NOMO-1 treated with DMSO at 0.1 percent for 48 hours (cell line): ENCODE results near the gene SYNJ1.

ENCODE experiments used
- DNase-seq: peaks from one replicate; lab custom pipeline; 2025; ENCODE audit not compliant: unreplicated experiment; lab: John Stamatoyannopoulos, UW

SYNJ1 gene

DNA sequence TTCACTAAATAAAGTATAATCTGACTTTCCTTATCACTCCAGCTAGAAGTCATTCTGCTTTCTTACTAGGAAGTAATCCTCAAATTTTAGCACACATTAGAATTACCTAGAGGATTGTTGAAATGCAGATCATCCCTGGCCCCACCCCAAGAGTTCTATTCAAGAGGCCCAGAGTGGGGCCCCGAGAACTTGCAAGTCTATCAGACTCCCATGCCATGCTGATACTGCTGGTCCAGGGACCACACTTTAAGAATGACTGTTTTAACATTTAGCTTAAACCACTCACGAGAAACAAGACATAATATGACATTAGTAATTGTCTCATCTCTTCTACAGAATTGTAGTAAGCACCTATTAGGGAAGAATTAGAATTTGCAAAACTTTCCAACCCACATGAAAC lies 7.7 kb upstream of the SYNJ1 start:
- no peak for DNase-seq

- DNase-seq = no peak
Measured at GRCh38 chr21:32733990-32734613, 6.3 kb upstream of the SYNJ1 start.

GRCh38 chr21:32733356-32733755 lies 5.5 kb upstream of the SYNJ1 start:
- no peak for DNase-seq

DNA sequence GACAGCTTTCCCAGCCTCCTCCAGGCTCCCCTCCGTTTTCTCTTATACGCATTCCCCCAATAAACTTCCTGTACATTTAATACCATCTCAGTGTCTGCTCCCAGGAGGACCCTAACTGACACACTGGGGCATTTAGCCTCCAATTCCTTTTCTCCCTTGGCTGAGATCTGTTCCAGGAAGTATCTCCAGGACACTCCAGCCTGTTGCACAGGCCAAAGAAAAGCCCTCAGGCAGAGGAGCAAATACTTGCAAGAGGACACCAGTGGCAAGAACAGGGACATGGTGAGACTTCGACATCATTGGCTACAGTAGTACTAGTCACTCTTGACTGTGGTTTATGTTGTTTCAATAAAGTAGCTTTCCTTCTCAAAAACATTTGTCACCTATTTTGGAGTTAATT lies 4.7 kb upstream of the SYNJ1 start:
- no peak for DNase-seq

- peak; percentile 49 for DNase-seq
Measured at GRCh38 chr21:32728848-32729247, 1.0 kb upstream of the SYNJ1 start.

DNA sequence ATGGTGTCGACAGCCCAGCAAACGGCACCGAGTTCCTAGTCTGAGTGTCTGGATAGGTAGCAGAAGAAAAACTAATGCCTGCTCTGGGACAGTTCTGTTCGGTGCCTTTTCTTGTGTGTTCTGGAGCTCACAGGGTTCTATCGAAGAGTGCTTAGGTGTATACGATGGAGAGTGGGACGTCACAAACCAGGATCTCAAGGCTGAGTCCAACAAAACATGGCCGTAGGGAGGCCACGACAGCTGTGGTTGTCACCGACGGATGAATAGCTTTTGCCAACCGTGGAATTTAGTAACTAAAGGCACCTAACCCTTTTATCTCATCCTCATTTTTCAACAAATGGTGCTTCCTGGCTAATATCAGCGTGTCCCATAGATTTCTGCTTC lies 635 bp upstream of the SYNJ1 start:
- peak; percentile 70 for DNase-seq

DNA sequence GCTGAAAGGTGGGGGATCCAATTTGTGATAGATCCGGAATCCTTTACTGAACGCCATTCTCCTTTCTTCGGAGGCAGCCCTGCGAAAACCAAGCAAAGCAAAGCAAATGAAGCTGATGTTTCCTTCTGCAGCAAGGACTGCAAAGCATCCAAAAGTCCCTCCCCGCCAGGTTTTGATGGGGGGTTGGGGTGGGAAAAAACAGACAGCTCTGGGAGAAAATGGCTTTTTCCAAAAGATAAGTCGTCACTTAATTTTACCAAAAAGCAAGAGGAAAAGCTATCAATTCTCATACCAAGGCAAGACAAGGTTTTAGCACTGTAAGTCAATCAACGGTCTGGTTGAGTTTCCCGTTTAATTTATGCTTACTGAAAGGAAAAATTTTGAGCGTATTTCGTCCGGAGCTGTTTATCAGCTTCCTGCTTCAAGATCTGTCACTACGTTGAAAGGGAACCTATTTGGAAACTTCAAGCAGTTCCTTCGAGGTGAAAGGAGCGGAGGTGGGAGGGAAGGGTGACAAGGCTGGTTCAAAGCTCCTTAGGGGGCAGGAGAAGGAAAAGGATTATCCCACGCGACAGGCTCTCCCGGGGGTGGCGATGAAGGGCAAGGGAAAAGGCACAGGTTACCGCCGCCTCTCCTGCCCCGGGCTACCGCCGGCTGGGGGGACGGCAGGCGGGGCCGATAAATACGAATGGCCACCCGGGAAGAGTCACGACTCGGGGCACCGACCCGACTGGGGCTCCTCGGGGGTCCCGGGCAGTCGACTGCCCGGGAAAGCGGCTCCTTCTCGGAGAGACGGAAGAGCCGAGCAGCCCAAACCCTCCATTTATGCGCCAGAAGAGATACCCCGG lies 750 bp downstream of the SYNJ1 start:
- peak; percentile 42 for DNase-seq

- DNase-seq = no peak
Measured at GRCh38 chr21:32719085-32719484, 8.7 kb downstream of the SYNJ1 start.

GRCh38 chr21:32717851-32718316 lies 9.9 kb downstream of the SYNJ1 start:
- peak; percentile 96 for DNase-seq

DNA sequence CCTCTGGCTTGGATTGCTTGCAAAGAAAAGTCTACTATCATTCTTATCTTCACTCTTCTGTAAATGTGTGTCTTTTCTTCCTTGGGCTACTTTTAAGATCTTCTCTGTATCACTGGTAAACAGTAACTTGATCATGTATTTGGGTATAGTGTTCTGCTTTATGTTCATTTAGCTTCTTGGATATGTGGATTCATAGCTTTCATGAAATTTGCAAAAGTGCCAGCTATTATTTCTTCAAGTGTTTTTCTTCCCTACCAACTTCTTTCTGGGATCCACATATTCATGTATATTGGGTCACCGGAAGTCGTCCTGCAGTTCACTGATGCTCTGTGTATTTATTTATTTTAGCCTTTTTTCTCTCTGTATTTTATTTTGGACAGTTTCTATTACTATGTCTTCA lies 11.3 kb downstream of the SYNJ1 start:
- DNase-seq = no peak

DNA sequence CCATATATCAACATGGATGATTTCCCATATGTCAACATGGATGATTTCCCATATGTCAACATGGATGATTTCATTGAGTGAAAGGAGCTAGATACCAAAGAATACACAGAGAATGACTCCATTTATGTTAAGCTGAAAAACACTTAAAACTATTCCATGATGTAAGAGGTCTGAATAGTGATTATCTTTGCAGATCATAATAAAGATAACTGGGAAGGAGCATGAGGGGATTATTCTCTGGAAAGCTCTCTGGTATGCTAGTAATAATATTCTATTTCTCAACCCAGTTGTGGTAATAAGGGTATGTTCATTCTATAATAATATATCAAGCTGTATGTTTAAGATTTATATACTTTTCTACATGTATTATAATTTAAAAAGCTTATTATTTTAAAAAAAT lies 14.1 kb downstream of the SYNJ1 start:
- DNase-seq = no peak

DNA sequence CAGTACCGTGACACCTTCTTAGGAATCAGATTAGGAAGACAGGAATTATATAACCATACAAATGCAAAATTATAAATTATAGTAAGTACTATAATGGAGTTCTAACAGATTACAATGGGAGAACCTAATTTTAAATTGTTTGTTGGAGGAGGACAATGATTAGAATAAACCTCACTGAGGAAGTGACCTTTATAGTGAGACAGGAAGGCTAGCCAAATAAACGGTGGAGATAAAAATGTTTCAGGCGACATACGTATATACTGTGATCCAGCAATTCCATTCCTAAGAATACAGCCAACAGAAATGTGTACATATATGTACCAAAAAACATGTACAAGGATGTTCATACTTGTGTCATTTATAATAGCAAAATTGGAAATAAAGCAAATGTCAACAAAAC lies 15.2 kb downstream of the SYNJ1 start:
- no peak for DNase-seq

DNA sequence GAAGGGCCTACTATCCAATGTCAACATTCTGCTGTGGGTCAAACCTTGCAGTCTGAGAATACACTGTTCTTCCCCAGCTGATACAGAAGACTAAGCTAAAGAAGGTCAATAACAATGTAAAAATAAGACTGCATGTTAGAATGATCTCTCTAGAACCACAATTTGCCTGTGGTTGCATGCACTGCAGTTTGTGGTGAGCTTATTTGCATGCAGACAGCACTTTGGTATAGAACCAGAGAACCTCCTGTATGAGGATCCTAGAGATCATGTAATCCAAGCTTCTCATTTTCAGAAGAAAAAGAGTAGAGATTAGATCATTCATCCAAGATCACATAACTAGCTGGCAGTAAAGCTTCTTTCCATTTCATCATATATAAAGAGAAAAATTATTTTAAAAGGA lies 15.8 kb downstream of the SYNJ1 start:
- DNase-seq = no peak

DNA sequence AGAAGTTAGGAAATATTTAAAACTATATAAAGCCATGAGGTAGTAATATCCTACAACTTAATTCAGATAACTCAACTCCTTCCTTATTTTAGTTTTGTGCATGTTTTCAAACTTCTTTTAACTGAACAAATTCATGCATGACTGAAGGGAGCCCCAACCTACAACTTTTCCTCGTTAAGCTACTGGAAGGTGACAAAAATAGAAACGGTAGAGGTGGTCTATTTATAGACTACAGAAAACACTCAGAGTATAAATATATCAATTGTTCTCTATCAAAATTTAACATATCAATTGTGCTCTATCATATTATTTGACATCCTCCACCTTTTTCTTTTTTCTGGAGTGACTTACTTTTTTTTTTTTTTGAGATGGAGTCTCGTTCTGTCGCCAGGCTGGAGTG lies 16.8 kb downstream of the SYNJ1 start:
- no peak for DNase-seq

- DNase-seq = no peak
Measured at GRCh38 chr21:32710069-32710784, 17.6 kb downstream of the SYNJ1 start.

- no peak for DNase-seq
Measured at GRCh38 chr21:32708069-32708468, 19.7 kb downstream of the SYNJ1 start.

- no peak for DNase-seq
Measured at GRCh38 chr21:32705901-32706300, 21.9 kb downstream of the SYNJ1 start.

DNA sequence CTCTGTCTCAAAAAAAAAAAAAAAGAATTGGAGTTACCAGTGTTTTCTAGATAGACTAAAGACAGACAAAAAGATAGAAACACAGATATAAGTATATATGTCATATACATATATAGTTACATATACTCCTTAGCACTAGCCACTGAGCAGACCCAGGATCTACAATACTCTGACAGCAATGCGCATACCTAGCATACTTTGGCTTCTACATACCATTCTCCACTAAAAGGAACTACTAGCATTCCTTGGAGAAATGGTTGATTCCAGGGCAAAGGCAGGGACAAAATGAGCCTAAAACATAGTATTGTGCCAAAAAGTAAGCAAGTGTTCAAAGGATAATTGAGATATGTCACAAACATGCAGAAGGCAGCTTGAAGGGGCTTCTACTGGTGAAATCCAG lies 22.7 kb downstream of the SYNJ1 start:
- no peak for DNase-seq

DNA sequence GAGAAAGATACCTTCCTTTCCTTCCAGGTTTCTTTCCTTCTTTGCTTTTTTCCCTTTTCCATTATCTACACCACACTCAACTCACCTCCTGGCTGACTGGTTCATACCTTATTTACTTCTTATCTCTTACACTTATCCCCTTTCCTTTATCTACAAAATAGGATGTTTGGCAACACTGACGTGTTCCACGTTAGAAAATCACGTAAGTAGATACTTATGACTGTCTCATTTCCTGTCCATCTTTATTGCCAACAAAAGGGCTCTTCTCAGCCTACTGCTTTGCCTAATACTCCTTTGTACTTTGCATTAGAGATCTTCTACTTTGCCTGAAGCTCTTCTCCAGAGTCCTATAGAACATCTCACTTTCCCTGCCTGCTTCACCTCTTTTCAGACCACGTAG lies 25.1 kb downstream of the SYNJ1 start:
- no peak for DNase-seq

GRCh38 chr21:32698971-32699693 lies 28.7 kb downstream of the SYNJ1 start:
- no peak for DNase-seq

DNA sequence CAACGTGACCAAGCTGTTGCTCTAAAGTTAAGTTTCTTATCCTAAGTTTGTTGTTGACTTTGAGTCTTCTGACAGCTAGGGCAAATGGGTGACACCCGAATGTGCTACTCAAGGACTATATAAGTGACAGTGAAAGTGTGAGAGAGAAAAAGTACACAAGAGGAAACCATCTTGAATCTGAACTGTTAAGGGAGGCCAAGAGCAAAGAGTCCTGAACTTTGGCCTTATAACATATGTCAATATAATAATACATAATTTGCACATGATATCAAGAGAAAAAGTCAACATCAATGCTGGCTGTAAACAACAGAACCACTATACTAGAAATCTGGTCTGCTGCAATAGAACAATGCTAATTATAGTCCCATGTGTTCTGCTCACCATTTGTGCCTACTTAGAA lies 29.5 kb downstream of the SYNJ1 start:
- no peak for DNase-seq
